NT2/D1 (cell line): Measurements from ENCODE around the gene UBE2C.
"Not testable (repeated sequence)": the region's sequence is repeated elsewhere in the genome, so short reads cannot be mapped to it uniquely, and the experiment has no call there.

Source experiments
- DNase-seq: peaks from one replicate; pipeline ENCODE4 v3.0.0-alpha.2; 2011; ENCODE audit warnings: low read depth, low spot score
- H3K27me3 ChIP-seq: 2 replicates; pipeline ENCODE4 v1.6.0; 2011; ENCODE audit warnings: mild to moderate bottlenecking; ENCODE audit not compliant: insufficient read length, insufficient read depth
- H3K36me3 ChIP-seq: 2 replicates; pipeline ENCODE4 v1.6.1; 2011; ENCODE audit warnings: mild to moderate bottlenecking, low read length, mixed read lengths; ENCODE audit not compliant: insufficient read depth, insufficient read length
- H3K4me1 ChIP-seq: 2 replicates; pipeline ENCODE4 v1.5.1; 2011; ENCODE audit not compliant: insufficient read depth, insufficient read length
- H3K4me3 ChIP-seq: 2 replicates; pipeline ENCODE4 v1.5.1; 2011; ENCODE audit warnings: low read depth; ENCODE audit not compliant: insufficient read length
- H3K9ac ChIP-seq: 2 replicates; pipeline ENCODE4 v1.6.0; 2011; ENCODE audit warnings: low read depth; ENCODE audit not compliant: insufficient read length
- H3K9me3 ChIP-seq: 2 replicates; pipeline ENCODE4 v1.5.1; 2011; ENCODE audit warnings: mild to moderate bottlenecking, low read length; ENCODE audit not compliant: insufficient read depth
- SUZ12 ChIP-seq: IDR thresholded peaks from 2 replicates; pipeline ENCODE4 v1.6.1; 2011; ENCODE audit not compliant: insufficient read length, insufficient read depth; ENCODE audit errors: extremely low read depth
- YY1 ChIP-seq: IDR thresholded peaks from 2 replicates; pipeline ENCODE4 v1.6.1; 2011; ENCODE audit not compliant: insufficient read length, insufficient read depth
- ZNF274 ChIP-seq: IDR thresholded peaks from 2 replicates; pipeline ENCODE4 v1.6.1; 2011; ENCODE audit warnings: mild to moderate bottlenecking, low read depth, low read length

UBE2C gene

GRCh38 chr20:45827712-45828111 lies 15.3 kb downstream of the UBE2C start:
- Histone ChIP-seq H3K36me3 (no peaks in the 10 kb centered on the region), H3K27me3 (no peaks in the 10 kb centered on the region), H3K4me3 (no peak overlapping the region), H3K9ac (no peak overlapping the region), H3K9me3 (no peaks in the 10 kb centered on the region), H3K4me1 (peaks cover 18% of the 10 kb centered on the region)
- TF ChIP-seq SUZ12 (no peak), YY1 (no peak), ZNF274 (no peak)
- no peak for DNase-seq

DNA sequence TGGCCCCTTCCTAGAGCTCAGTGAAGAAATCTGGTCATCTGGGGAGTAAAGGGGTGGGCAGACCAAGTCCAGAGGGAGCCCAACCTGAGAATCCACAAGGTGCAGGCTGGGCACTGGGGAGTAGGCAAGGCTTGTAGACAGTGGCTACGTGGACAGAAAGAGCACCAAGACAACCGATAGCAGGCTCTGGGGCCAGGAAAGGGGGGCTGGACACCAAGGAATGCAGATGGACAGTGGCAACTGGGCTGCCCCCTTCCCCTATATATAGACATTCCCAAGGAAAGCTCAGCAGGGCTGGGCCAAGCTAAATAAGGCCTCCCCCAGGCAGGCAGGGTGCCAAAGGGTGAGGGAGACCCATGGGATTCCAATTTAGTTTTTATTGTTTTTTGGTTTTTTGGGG lies 16.1 kb downstream of the UBE2C start:
- no peak overlapping the region for H3K9ac ChIP-seq
- TF ChIP-seq ZNF274 (no peak), SUZ12 (no peak), YY1 (no peak)
- H3K27me3 ChIP-seq, result no peaks in the 10 kb centered on the region
- peaks cover 22% of the 10 kb centered on the region for H3K4me1 ChIP-seq
- no peak for DNase-seq
- no peaks in the 10 kb centered on the region for H3K9me3 ChIP-seq
- H3K36me3 ChIP-seq, result no peaks in the 10 kb centered on the region
- no peak overlapping the region for H3K4me3 ChIP-seq

DNA sequence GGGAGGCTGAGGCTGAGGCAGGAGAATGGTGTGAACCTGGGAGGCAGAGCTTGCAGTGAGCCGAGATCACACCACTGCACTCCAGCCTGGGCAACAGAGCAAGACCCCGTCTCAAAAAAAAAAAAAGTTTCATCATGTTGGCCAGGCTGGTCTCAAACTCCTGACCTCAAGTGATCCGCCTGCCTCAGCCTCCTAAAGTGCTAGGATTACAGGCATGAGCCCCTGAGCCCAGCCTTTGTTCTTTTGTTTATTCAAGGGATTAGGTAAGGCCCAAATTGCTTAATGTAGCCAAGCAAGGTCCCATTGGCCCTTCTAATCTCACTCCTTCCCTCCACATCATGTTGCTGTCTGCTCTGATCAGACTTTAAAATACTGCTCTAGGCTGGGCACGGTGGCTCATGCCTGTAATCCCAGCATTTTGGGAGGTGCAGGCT lies 17.2 kb downstream of the UBE2C start:
- peaks cover 13% of the 10 kb centered on the region for H3K4me1 ChIP-seq
- H3K9ac ChIP-seq, H3K36me3 ChIP-seq, DNase-seq, H3K4me3 ChIP-seq, H3K9me3 ChIP-seq, H3K27me3 ChIP-seq: not testable (repeated sequence)

DNA sequence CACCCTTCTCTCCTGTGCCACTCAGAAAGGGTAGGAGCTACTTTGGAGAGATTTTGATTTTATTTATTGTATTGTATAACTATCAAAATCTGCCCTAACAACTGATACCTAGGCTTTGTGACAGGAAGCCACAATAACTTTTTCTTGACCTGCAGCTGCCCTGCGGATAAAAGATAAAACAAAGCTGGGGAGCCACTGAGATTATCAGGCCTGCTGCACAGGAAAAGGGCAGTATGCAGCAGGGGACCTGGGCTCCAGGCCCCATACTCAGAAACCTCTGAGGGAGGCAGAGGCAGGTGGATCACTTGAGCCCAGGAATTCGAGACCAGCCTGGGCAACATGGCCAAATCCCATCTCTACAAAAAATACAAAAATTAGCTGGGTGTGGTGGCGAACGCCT lies 20.2 kb downstream of the UBE2C start:
- Histone ChIP-seq H3K9ac (no peak overlapping the region), H3K4me1 (peaks cover 11% of the 10 kb centered on the region), H3K4me3 (no peak overlapping the region), H3K9me3 (no peaks in the 10 kb centered on the region), H3K27me3 (no peaks in the 10 kb centered on the region), H3K36me3 (peaks cover 5% of the 10 kb centered on the region)
- no peak for DNase-seq
- no peak for TF ChIP-seq ZNF274
- no peak for TF ChIP-seq SUZ12
- TF ChIP-seq YY1, result no peak

- Histone ChIP-seq H3K27me3 (no peaks in the 10 kb centered on the region), H3K9ac (peak within 1 kb of the TSS; percentile 97), H3K36me3 (peaks cover 5% of the 10 kb centered on the region), H3K4me3 (peak within 1 kb of the TSS; percentile 87), H3K9me3 (no peaks in the 10 kb centered on the region), H3K4me1 (peaks cover 11% of the 10 kb centered on the region)
- no peak for TF ChIP-seq ZNF274
- DNase-seq, result no peak
These were observed 20.8 kb downstream of the UBE2C start, which contains the start of gene SNX21 for GRCh38 chr20:45833030-45833882. TSS of gene SNX21 (plus strand) at chr20:45833799. CDS start at chr20:45833920, 121 bp downstream.

- peaks cover 5% of the 10 kb centered on the region for H3K36me3 ChIP-seq
- H3K27me3 ChIP-seq, result no peaks in the 10 kb centered on the region
- H3K4me3 ChIP-seq, result peak overlapping the region; percentile 87
- peaks cover 11% of the 10 kb centered on the region for H3K4me1 ChIP-seq
- no peaks in the 10 kb centered on the region for H3K9me3 ChIP-seq
- DNase-seq, result no peak
- TF ChIP-seq ZNF274 (no peak), YY1 (no peak), SUZ12 (no peak)
- H3K9ac ChIP-seq, result peak overlapping the region; percentile 97
These were observed 21.7 kb downstream of the UBE2C start for GRCh38 chr20:45833883-45834796.

- H3K9ac ChIP-seq, result peak overlapping the region; percentile 97
- H3K9me3 ChIP-seq, result no peaks in the 10 kb centered on the region
- H3K4me3 ChIP-seq, result no peak overlapping the region
- no peak for DNase-seq
- H3K4me1 ChIP-seq, result peaks cover 11% of the 10 kb centered on the region
- TF ChIP-seq ZNF274, result no peak
- TF ChIP-seq SUZ12, result no peak
- TF ChIP-seq YY1, result no peak
- peaks cover 7% of the 10 kb centered on the region for H3K36me3 ChIP-seq
- no peaks in the 10 kb centered on the region for H3K27me3 ChIP-seq
These were observed 22.3 kb downstream of the UBE2C start for GRCh38 chr20:45834797-45835161.
